GM23338 (cell line): ENCODE results near the gene CRTC1. TPM values are rescaled to one million over a fixed set of nuclear protein-coding genes. Genes with fewer than 3 reads are reported as not detected.

ENCODE experiments used
- ATAC-seq: fragments of 200-7000 bp; cut with Tn5 transposase; 3 replicates; pipeline ENCODE4 v1.9.1; 2020
- DNase-seq: peaks from one replicate; pipeline ENCODE4 v3.0.0-alpha.2; 2015; ENCODE audit warnings: low spot score
- H2AFZ ChIP-seq: fragments of 200-600 bp; sonication (generic); 2 replicates; pipeline ENCODE4 v1.8.0; 2016; ENCODE audit warnings: antibody characterized with exemption, mild to moderate bottlenecking, moderate library complexity
- H3F3A ChIP-seq: fragments of 200-600 bp; sonication (generic); replicated peaks from 2 replicates; pipeline ENCODE4 v1.8.0; 2017; ENCODE audit warnings: antibody characterized with exemption, mixed run types, low read depth
- H3K27ac ChIP-seq: fragments of 200-600 bp; sonication (generic); 2 replicates; pipeline ENCODE4 v1.6.1; 2016; ENCODE audit warnings: low read depth
- H3K27me3 ChIP-seq: fragments of 200-600 bp; sonication (generic); 2 replicates; pipeline ENCODE4 v1.8.0; 2016; ENCODE audit warnings: mild to moderate bottlenecking, mixed run types, moderate library complexity; ENCODE audit not compliant: insufficient read depth
- H3K36me3 ChIP-seq: fragments of 200-600 bp; sonication (generic); 2 replicates; pipeline ENCODE4 v1.8.0; 2016; ENCODE audit warnings: mild to moderate bottlenecking; ENCODE audit not compliant: insufficient read depth
- H3K4me1 ChIP-seq: fragments of 200-600 bp; sonication (generic); 2 replicates; pipeline ENCODE4 v1.8.0; 2016; ENCODE audit warnings: mild to moderate bottlenecking, moderate library complexity; ENCODE audit not compliant: insufficient read depth
- H3K4me2 ChIP-seq: fragments of 200-600 bp; sonication (generic); 2 replicates; pipeline ENCODE4 v1.7.1; 2017; ENCODE audit warnings: mixed run types
- H3K4me3 ChIP-seq: fragments of 200-600 bp; sonication (generic); 2 replicates; pipeline ENCODE4 v1.6.1; 2016; ENCODE audit warnings: mixed run types
- H3K79me2 ChIP-seq: fragments of 200-600 bp; sonication (generic); replicated peaks from 2 replicates; pipeline ENCODE4 v1.8.0; 2017; ENCODE audit warnings: mild to moderate bottlenecking; ENCODE audit not compliant: insufficient read depth
- H3K9me2 ChIP-seq: fragments of 200-600 bp; sonication (generic); 2 replicates; pipeline ENCODE4 v1.8.0; 2017; ENCODE audit not compliant: insufficient read depth
- H4K20me1 ChIP-seq: fragments of 200-600 bp; sonication (generic); replicated peaks from 2 replicates; pipeline ENCODE4 v1.8.0; 2017; ENCODE audit warnings: mild to moderate bottlenecking; ENCODE audit not compliant: insufficient read depth
- H3K27ac Mint-ChIP-seq: 2 replicates; pipeline ENCODE4 v1.8.0; 2020; ENCODE audit warnings: inconsistent platforms, mild to moderate bottlenecking, moderate library complexity, mixed read lengths
- H3K27me3 Mint-ChIP-seq: 3 replicates; pipeline ENCODE4 v1.8.0; 2022; ENCODE audit warnings: low read depth, mild to moderate bottlenecking, moderate library complexity, mixed read lengths, inconsistent platforms; ENCODE audit not compliant: insufficient read depth, poor library complexity
- H3K36me3 Mint-ChIP-seq: 3 replicates; pipeline ENCODE4 v1.8.0; 2021; ENCODE audit warnings: low read depth, mild to moderate bottlenecking, inconsistent platforms, moderate library complexity, mixed read lengths
- H3K4me1 Mint-ChIP-seq: 3 replicates; pipeline ENCODE4 v1.8.0; 2020; ENCODE audit warnings: mild to moderate bottlenecking, inconsistent platforms, mixed read lengths
- H3K4me3 Mint-ChIP-seq: 3 replicates; pipeline ENCODE4 v1.8.0; 2021; ENCODE audit warnings: moderate library complexity, mild to moderate bottlenecking, inconsistent platforms, mixed read lengths
- H3K9me3 Mint-ChIP-seq: 3 replicates; pipeline ENCODE4 v1.8.0; 2020; ENCODE audit warnings: moderate library complexity, mild to moderate bottlenecking, inconsistent platforms, mixed read lengths
- CREB1 ChIP-seq: fragments of 250-450 bp; sonication (Bioruptor Pico); IDR thresholded peaks from 2 replicates; pipeline ENCODE4 v1.5.0; 2020; ENCODE audit warnings: low read depth, mild to moderate bottlenecking, moderate library complexity
- EZH2 ChIP-seq: fragments of 200-600 bp; sonication (generic); IDR thresholded peaks from one replicate; pipeline ENCODE4 v1.8.0; 2017; ENCODE audit warnings: antibody characterized with exemption, mild to moderate bottlenecking, low read depth; ENCODE audit not compliant: unreplicated experiment
- EZH2phosphoT487 ChIP-seq: fragments of 200-600 bp; sonication (generic); IDR thresholded peaks from one replicate; pipeline ENCODE4 v1.8.1; 2018; ENCODE audit warnings: antibody characterized with exemption; ENCODE audit not compliant: unreplicated experiment
- JUNB ChIP-seq: IDR thresholded peaks from one replicate; pipeline ENCODE4 v1.6.1; 2016; ENCODE audit warnings: antibody characterized with exemption; ENCODE audit not compliant: unreplicated experiment
- NANOG ChIP-seq: IDR thresholded peaks from 2 replicates; pipeline ENCODE4 v1.6.1; 2016; ENCODE audit warnings: antibody characterized with exemption, borderline replicate concordance
- POLR2AphosphoS5 ChIP-seq: IDR thresholded peaks from 2 replicates; pipeline ENCODE4 v1.6.1; 2016; ENCODE audit warnings: antibody characterized with exemption, low read depth
- STAT1 ChIP-seq: IDR thresholded peaks from one replicate; pipeline ENCODE4 v1.6.1; 2016; ENCODE audit warnings: antibody characterized with exemption; ENCODE audit not compliant: unreplicated experiment
- ZNF114 ChIP-seq: fragments of 250-450 bp; sonication (Bioruptor Pico); IDR thresholded peaks from 2 replicates; pipeline ENCODE4 v1.5.0; 2020; ENCODE audit warnings: mild to moderate bottlenecking, moderate library complexity
- ZNF331 ChIP-seq: fragments of 250-450 bp; sonication (Bioruptor Pico); IDR thresholded peaks from 2 replicates; pipeline ENCODE4 v1.5.0; 2020; ENCODE audit warnings: low read depth, mild to moderate bottlenecking, moderate library complexity
- polyA plus RNA-seq: library from polyadenylated mRNA; unstranded; fragments of >200 nt; fragmentation: Nextera tagmentation; extraction: Ambion mirVana; gene quantifications from 2 replicates; pipeline ENCODE4 v1.2.1, GENCODE V29; 2016
- total RNA-seq: library from RNA; depleted of rRNA; stranded (reverse); fragments of >200 nt; shearing (Covaris generic); gene quantifications from 2 replicates; pipeline ENCODE4 v1.2.3, GENCODE V29; 2014
- TF ChIP-seq, protein P1 (sequence below): IDR thresholded peaks from 2 replicates; pipeline ENCODE4 v1.6.1; 2016; ENCODE audit warnings: antibody characterized with exemption
- TF ChIP-seq, protein P2 (sequence below), 2 experiments: fragments of 200-600 bp in 1 of 2; sonication (generic) in 1 of 2; conservative IDR thresholded peaks; 2 replicates each; pipeline versions ENCODE4 v1.5.1 to v1.6.1; 2016 to 2017; ENCODE audit warnings: antibody characterized with exemption in 2 of 2, low read depth in 2 of 2, mild to moderate bottlenecking in 2 of 2, moderate library complexity in 1 of 2
- TF ChIP-seq, protein P3 (sequence below): IDR thresholded peaks from one replicate; pipeline ENCODE4 v1.6.1; 2018; ENCODE audit warnings: antibody characterized with exemption; ENCODE audit not compliant: unreplicated experiment
- TF ChIP-seq, protein P4 (sequence below): fragments of 250-450 bp; sonication (Bioruptor Pico); IDR thresholded peaks from 2 replicates; pipeline ENCODE4 v1.5.0; 2020; ENCODE audit warnings: mild to moderate bottlenecking, moderate library complexity

The CRTC1 gene
- total and polyA plus RNA-seq, 2 experiments from 2014 or later = 5.4 to 8.4 TPM

DNA sequence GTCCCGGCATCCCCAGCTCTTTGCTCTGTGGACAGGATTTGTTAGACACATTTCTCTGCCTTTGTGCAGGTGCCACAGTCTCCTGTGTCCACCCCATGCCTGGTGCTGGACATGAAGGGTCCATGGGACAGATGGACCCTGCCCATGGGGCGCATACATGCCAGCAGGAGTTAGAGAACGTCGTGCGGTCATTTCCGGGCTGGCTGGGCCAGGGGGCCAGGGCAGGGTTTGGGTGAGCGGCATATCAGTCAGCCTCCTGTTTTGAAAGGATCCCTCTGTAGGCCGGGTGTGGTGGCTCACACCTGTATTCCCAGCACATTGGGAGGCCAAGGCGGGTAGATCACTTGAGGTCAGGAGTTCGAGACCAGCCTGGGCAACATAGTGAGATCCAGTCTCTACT is 35.7 kb upstream of the CRTC1 start:
- Mint-ChIP-seq H3K9me3 (no peaks in the 10 kb centered on the region; the same call in 1 of the 3 replicates), H3K36me3 (peaks cover 4% of the 10 kb centered on the region; the same call in 2 of the 3 replicates), H3K4me1 (peaks cover 48% of the 10 kb centered on the region), H3K4me3 (no peak overlapping the region), H3K27ac (no peak overlapping the region), H3K27me3 (peaks cover 19% of the 10 kb centered on the region)
- peaks cover 3% of the 10 kb centered on the region; the same call in 1 of the 2 replicates for H3F3A ChIP-seq
- no peak overlapping the region for H3K4me2 ChIP-seq
- peaks cover 10% of the 10 kb centered on the region for H4K20me1 ChIP-seq
- H3K27me3 ChIP-seq = no peaks in the 10 kb centered on the region
- no peak overlapping the region for H3K4me3 ChIP-seq
- H3K27ac ChIP-seq = no peak overlapping the region
- peaks cover 20% of the 10 kb centered on the region; the same call in 1 of the 2 replicates for H3K4me1 ChIP-seq
- no peak overlapping the region for H2AFZ ChIP-seq
- no peaks in the 10 kb centered on the region for H3K36me3 ChIP-seq
- H3K9me2 ChIP-seq = no peaks in the 10 kb centered on the region; the same call in 1 of the 2 replicates
- TF ChIP-seq, protein P1, sequence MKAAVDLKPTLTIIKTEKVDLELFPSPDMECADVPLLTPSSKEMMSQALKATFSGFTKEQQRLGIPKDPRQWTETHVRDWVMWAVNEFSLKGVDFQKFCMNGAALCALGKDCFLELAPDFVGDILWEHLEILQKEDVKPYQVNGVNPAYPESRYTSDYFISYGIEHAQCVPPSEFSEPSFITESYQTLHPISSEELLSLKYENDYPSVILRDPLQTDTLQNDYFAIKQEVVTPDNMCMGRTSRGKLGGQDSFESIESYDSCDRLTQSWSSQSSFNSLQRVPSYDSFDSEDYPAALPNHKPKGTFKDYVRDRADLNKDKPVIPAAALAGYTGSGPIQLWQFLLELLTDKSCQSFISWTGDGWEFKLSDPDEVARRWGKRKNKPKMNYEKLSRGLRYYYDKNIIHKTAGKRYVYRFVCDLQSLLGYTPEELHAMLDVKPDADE = no peak
- TF ChIP-seq EZH2 (no peak), EZH2phosphoT487 (no peak), ZNF331 (CRISPR knock-in tag) (no peak), ZNF114 (CRISPR knock-in tag) (no peak), STAT1 (no peak), CREB1 (CRISPR knock-in tag) (no peak), NANOG (no peak), POLR2AphosphoS5 (no peak), JUNB (no peak)
- TF ChIP-seq, protein P2, sequence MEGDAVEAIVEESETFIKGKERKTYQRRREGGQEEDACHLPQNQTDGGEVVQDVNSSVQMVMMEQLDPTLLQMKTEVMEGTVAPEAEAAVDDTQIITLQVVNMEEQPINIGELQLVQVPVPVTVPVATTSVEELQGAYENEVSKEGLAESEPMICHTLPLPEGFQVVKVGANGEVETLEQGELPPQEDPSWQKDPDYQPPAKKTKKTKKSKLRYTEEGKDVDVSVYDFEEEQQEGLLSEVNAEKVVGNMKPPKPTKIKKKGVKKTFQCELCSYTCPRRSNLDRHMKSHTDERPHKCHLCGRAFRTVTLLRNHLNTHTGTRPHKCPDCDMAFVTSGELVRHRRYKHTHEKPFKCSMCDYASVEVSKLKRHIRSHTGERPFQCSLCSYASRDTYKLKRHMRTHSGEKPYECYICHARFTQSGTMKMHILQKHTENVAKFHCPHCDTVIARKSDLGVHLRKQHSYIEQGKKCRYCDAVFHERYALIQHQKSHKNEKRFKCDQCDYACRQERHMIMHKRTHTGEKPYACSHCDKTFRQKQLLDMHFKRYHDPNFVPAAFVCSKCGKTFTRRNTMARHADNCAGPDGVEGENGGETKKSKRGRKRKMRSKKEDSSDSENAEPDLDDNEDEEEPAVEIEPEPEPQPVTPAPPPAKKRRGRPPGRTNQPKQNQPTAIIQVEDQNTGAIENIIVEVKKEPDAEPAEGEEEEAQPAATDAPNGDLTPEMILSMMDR (conservative IDR thresholded peaks at IDR 0.05; ENCODE audit: low read depth in 2 of 2) = no peak
- TF ChIP-seq, protein P3, sequence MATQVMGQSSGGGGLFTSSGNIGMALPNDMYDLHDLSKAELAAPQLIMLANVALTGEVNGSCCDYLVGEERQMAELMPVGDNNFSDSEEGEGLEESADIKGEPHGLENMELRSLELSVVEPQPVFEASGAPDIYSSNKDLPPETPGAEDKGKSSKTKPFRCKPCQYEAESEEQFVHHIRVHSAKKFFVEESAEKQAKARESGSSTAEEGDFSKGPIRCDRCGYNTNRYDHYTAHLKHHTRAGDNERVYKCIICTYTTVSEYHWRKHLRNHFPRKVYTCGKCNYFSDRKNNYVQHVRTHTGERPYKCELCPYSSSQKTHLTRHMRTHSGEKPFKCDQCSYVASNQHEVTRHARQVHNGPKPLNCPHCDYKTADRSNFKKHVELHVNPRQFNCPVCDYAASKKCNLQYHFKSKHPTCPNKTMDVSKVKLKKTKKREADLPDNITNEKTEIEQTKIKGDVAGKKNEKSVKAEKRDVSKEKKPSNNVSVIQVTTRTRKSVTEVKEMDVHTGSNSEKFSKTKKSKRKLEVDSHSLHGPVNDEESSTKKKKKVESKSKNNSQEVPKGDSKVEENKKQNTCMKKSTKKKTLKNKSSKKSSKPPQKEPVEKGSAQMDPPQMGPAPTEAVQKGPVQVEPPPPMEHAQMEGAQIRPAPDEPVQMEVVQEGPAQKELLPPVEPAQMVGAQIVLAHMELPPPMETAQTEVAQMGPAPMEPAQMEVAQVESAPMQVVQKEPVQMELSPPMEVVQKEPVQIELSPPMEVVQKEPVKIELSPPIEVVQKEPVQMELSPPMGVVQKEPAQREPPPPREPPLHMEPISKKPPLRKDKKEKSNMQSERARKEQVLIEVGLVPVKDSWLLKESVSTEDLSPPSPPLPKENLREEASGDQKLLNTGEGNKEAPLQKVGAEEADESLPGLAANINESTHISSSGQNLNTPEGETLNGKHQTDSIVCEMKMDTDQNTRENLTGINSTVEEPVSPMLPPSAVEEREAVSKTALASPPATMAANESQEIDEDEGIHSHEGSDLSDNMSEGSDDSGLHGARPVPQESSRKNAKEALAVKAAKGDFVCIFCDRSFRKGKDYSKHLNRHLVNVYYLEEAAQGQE = no peak
- TF ChIP-seq, protein P4, sequence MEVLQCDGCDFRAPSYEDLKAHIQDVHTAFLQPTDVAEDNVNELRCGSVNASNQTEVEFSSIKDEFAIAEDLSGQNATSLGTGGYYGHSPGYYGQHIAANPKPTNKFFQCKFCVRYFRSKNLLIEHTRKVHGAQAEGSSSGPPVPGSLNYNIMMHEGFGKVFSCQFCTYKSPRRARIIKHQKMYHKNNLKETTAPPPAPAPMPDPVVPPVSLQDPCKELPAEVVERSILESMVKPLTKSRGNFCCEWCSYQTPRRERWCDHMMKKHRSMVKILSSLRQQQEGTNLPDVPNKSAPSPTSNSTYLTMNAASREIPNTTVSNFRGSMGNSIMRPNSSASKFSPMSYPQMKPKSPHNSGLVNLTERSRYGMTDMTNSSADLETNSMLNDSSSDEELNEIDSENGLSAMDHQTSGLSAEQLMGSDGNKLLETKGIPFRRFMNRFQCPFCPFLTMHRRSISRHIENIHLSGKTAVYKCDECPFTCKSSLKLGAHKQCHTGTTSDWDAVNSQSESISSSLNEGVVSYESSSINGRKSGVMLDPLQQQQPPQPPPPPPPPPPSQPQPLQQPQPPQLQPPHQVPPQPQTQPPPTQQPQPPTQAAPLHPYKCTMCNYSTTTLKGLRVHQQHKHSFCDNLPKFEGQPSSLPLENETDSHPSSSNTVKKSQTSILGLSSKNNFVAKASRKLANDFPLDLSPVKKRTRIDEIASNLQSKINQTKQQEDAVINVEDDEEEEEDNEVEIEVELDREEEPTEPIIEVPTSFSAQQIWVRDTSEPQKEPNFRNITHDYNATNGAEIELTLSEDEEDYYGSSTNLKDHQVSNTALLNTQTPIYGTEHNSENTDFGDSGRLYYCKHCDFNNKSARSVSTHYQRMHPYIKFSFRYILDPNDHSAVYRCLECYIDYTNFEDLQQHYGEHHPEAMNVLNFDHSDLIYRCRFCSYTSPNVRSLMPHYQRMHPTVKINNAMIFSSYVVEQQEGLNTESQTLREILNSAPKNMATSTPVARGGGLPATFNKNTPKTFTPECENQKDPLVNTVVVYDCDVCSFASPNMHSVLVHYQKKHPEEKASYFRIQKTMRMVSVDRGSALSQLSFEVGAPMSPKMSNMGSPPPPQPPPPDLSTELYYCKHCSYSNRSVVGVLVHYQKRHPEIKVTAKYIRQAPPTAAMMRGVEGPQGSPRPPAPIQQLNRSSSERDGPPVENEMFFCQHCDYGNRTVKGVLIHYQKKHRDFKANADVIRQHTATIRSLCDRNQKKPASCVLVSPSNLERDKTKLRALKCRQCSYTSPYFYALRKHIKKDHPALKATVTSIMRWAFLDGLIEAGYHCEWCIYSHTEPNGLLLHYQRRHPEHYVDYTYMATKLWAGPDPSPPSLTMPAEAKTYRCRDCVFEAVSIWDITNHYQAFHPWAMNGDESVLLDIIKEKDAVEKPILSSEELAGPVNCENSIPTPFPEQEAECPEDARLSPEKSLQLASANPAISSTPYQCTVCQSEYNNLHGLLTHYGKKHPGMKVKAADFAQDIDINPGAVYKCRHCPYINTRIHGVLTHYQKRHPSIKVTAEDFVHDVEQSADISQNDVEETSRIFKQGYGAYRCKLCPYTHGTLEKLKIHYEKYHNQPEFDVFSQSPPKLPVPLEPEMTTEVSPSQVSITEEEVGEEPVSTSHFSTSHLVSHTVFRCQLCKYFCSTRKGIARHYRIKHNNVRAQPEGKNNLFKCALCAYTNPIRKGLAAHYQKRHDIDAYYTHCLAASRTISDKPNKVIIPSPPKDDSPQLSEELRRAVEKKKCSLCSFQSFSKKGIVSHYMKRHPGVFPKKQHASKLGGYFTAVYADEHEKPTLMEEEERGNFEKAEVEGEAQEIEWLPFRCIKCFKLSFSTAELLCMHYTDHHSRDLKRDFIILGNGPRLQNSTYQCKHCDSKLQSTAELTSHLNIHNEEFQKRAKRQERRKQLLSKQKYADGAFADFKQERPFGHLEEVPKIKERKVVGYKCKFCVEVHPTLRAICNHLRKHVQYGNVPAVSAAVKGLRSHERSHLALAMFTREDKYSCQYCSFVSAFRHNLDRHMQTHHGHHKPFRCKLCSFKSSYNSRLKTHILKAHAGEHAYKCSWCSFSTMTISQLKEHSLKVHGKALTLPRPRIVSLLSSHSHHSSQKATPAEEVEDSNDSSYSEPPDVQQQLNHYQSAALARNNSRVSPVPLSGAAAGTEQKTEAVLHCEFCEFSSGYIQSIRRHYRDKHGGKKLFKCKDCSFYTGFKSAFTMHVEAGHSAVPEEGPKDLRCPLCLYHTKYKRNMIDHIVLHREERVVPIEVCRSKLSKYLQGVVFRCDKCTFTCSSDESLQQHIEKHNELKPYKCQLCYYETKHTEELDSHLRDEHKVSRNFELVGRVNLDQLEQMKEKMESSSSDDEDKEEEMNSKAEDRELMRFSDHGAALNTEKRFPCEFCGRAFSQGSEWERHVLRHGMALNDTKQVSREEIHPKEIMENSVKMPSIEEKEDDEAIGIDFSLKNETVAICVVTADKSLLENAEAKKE = no peak
- ATAC-seq (no peak), DNase-seq (no peak)
- H3K79me2 ChIP-seq = peaks cover 8% of the 10 kb centered on the region; the same call in 1 of the 2 replicates
